HCT116 (cell line): Measurements from ENCODE around the gene TRPM8. TPM values are rescaled to one million over a fixed set of nuclear protein-coding genes. Genes with fewer than 3 reads are reported as not detected.

Experiments
- ATAC-seq: fragments of 200-7000 bp; cut with Tn5 transposase; 2 replicates; pipeline ENCODE4 v1.9.1; 2020; ENCODE audit warnings: mild to moderate bottlenecking, moderate library complexity
- BruUV-seq: library from RNA; stranded (reverse); fragments of 400-500 nt; replicated peaks from 2 replicates; lab custom pipeline; 2021; lab: Mats Ljungman, UMichigan
- CTCF ChIA-PET: fragments of 300-600 bp; sonication (Branson Sonifier 250); formaldehyde crosslinking; loops from one replicate; lab custom pipeline; 2021; ENCODE audit warnings: antibody characterized with exemption; lab: Charles Lee
- POLR2A ChIA-PET: fragments of 300-600, 350-600 bp; sonication (Branson Sonifier 250); formaldehyde crosslinking; loops from one replicate; lab custom pipeline; 2021; ENCODE audit warnings: antibody characterized with exemption; lab: Charles Lee
- RAD21 ChIA-PET, 2 experiments: fragments of 300-600 bp; sonication (Branson Sonifier 250); formaldehyde crosslinking; loops; one replicate each; lab custom pipeline; 2023; ENCODE audit warnings: low total read pairs in 2 of 2; ENCODE audit not compliant: uncharacterized antibody in 2 of 2, unreplicated experiment in 2 of 2, low non-redundant PET in 1 of 2; lab: Charles Lee
- DNase-seq: peaks from one replicate; pipeline ENCODE4 v3.0.0-alpha.2; 2010; ENCODE audit warnings: low read depth, low spot score
- H2AFZ ChIP-seq: fragments of 200-600 bp; shearing (Covaris generic), sonication (generic); 2 replicates; pipeline ENCODE4 v1.6.1; 2017; ENCODE audit warnings: low read depth, mixed run types, mixed read lengths, antibody characterized with exemption, low read length; ENCODE audit not compliant: poor library complexity, severe bottlenecking
- H3K27ac ChIP-seq: 2 replicates; pipeline ENCODE4 v1.5.1; 2012; ENCODE audit warnings: low read depth, low read length
- H3K27me3 ChIP-seq: fragments of 200-600 bp; sonication (generic); 2 replicates; pipeline ENCODE4 v1.6.1; 2016; ENCODE audit warnings: mixed run types, low read length, mixed read lengths; ENCODE audit not compliant: insufficient read depth
- H3K36me3 ChIP-seq, 2 experiments: fragments of 200-500 bp in 1 of 2; fragments of 200-600 bp in 1 of 2; sonication (Bioruptor generic) in 1 of 2; sonication (generic) in 1 of 2; 2 replicates each; pipeline versions ENCODE4 v1.5.1 to v1.6.1; 2014 to 2016; ENCODE audit warnings: low read length in 2 of 2, inconsistent platforms in 1 of 2, mixed read lengths in 1 of 2, mixed run types in 1 of 2; ENCODE audit not compliant: insufficient read depth in 2 of 2, control insufficient read depth in 1 of 2
- H3K4me1 ChIP-seq, 2 experiments: fragments of 200-600 bp in 1 of 2; sonication (generic) in 1 of 2; 2 replicates each; pipeline versions ENCODE4 v1.5.1 to v1.6.1; 2012 to 2017; ENCODE audit warnings: low read length in 2 of 2, inconsistent platforms in 1 of 2, mild to moderate bottlenecking in 1 of 2, mixed read lengths in 1 of 2, mixed run types in 1 of 2, moderate library complexity in 1 of 2; ENCODE audit not compliant: insufficient read depth in 2 of 2, control insufficient read depth in 1 of 2
- H3K4me2 ChIP-seq: fragments of 200-600 bp; sonication (generic); 2 replicates; pipeline ENCODE4 v1.6.1; 2017; ENCODE audit warnings: mixed run types, low read length, mixed read lengths
- H3K4me3 ChIP-seq, 2 experiments: fragments of 200-600 bp in 1 of 2; sonication (generic) in 1 of 2; replicated peaks in 1 of 2; 2 replicates each; pipeline ENCODE4 v1.5.1; 2011 to 2016; ENCODE audit warnings: low read length in 2 of 2, control low read depth in 1 of 2, low read depth in 1 of 2, mild to moderate bottlenecking in 1 of 2, mixed read lengths in 1 of 2, mixed run types in 1 of 2
- H3K79me2 ChIP-seq: fragments of 200-600 bp; sonication (generic); 2 replicates; pipeline ENCODE4 v1.6.1; 2017; ENCODE audit warnings: mild to moderate bottlenecking, mixed run types, low read length, moderate library complexity, mixed read lengths; ENCODE audit not compliant: insufficient read depth
- H3K9ac ChIP-seq: fragments of 200-600 bp; sonication (generic); 2 replicates; pipeline ENCODE4 v1.6.1; 2016; ENCODE audit warnings: low read length, mixed read lengths
- H3K9me2 ChIP-seq: fragments of 200-600 bp; sonication (generic), shearing (Covaris generic); 2 replicates; pipeline ENCODE4 v1.6.1; 2017; ENCODE audit warnings: mixed run types, mild to moderate bottlenecking, moderate library complexity; ENCODE audit not compliant: insufficient read depth
- H3K9me3 ChIP-seq, 2 experiments: fragments of 200-500 bp in 1 of 2; fragments of 200-600 bp in 1 of 2; sonication (Bioruptor generic) in 1 of 2; sonication (generic) in 1 of 2; 2 replicates each; pipeline ENCODE4 v1.6.1; 2014 to 2017; ENCODE audit warnings: low read length in 2 of 2, mixed read lengths in 2 of 2, inconsistent platforms in 1 of 2, low read depth in 1 of 2, mild to moderate bottlenecking in 1 of 2, mixed run types in 1 of 2, moderate library complexity in 1 of 2; ENCODE audit not compliant: control insufficient read depth in 1 of 2, insufficient read depth in 1 of 2
- H4K20me1 ChIP-seq: fragments of 200-600 bp; sonication (generic), shearing (Covaris generic); 2 replicates; pipeline ENCODE4 v1.6.1; 2017; ENCODE audit warnings: mixed run types, mild to moderate bottlenecking, moderate library complexity; ENCODE audit not compliant: insufficient read depth
- EGR1 ChIP-seq: IDR thresholded peaks from 2 replicates; pipeline ENCODE4 v1.6.1; 2012; ENCODE audit warnings: low read depth
- ZNF274 ChIP-seq: fragments of 200-500 bp; sonication (Bioruptor generic); IDR thresholded peaks from 2 replicates; pipeline ENCODE4 v1.6.1; 2014; ENCODE audit warnings: mild to moderate bottlenecking, low read depth, low read length, inconsistent platforms
- intact Hi-C: fragments of 100-400 bp; cut with micrococcal nuclease; formaldehyde crosslinking; loops from 2 replicates; pipeline ENCODE4 v1.10.0; 2022
- total RNA-seq: library from RNA; stranded (reverse); gene quantifications from one replicate; pipeline ENCODE4 v1.2.1, GENCODE V29; 2021; ENCODE audit not compliant: unreplicated experiment

The TRPM8 gene
- total RNA-seq, 1 experiment from 2014 or later, result 0.39 TPM

- ChIA-PET RAD21 (no interaction called here), CTCF (no interaction called here), POLR2A (no interaction called here)
- Histone ChIP-seq H2AFZ (no peak overlapping the region), H3K4me3 (no peak overlapping the region), H3K4me1 (no peaks in the 10 kb centered on the region), H3K79me2 (no peaks in the 10 kb centered on the region), H3K9me2 (no peaks in the 10 kb centered on the region), H3K27me3 (no peaks in the 10 kb centered on the region), H3K9me3 (peaks cover 4 to 10% of the 10 kb centered on the region in 2 experiments; a peak in 2 of 4 replicates), H4K20me1 (no peaks in the 10 kb centered on the region), H3K9ac (no peak overlapping the region), H3K4me2 (no peak overlapping the region), H3K27ac (no peak overlapping the region), H3K36me3 (no peaks in the 10 kb centered on the region)
- TF ChIP-seq ZNF274, result no peak
- TF ChIP-seq EGR1, result no peak
- intact Hi-C loops, result no loop called here
- ATAC-seq (no peak), DNase-seq (no peak)
- no TSS peak for BruUV-seq
Observed at GRCh38 chr2:234066587-234066986, 149.4 kb downstream of the TRPM8 start.

Other genes with a start within 250 kb of the TRPM8 start
- gene UGT1A9, start 245.5 kb upstream of the TRPM8 start, total RNA-seq, result not detected
- gene UGT1A7, start 235.5 kb upstream of the TRPM8 start, total RNA-seq, result not detected
- not detected for gene UGT1A6, start 224.5 kb upstream of the TRPM8 start, total RNA-seq
- not detected for gene UGT1A5, start 204.5 kb upstream of the TRPM8 start, total RNA-seq
- 0.12 TPM for gene UGT1A4, start 198.6 kb upstream of the TRPM8 start, total RNA-seq
- not detected for gene UGT1A3, start 188.3 kb upstream of the TRPM8 start, total RNA-seq
- not detected for gene UGT1A1, start 157.1 kb upstream of the TRPM8 start, total RNA-seq
- gene MROH2A, start 139.0 kb upstream of the TRPM8 start, total RNA-seq, result not detected
- 64.1 TPM for gene HJURP, start 62.8 kb upstream of the TRPM8 start, total RNA-seq
- not detected for gene SPP2, start 133.3 kb downstream of the TRPM8 start, total RNA-seq